Tibial artery (tissue), 4 donors: ENCODE measurements around the gene PDGFD.

ENCODE experiments used
- DNase-seq, 2 donors: peaks; one replicate each; pipeline ENCODE4 v3.0.0-alpha.2; 2019
- H3K27ac ChIP-seq, 2 donors: fragments of 200-600 bp; sonication (generic) in 1 of 2; 1 replicate in 1 of 2; 2 replicates in 1 of 2; pipeline ENCODE4 v1.5.1; 2018 to 2019; ENCODE audit warnings: mild to moderate bottlenecking in 1 of 2
- H3K27me3 ChIP-seq, 2 donors: fragments of 200-600 bp; sonication (generic) in 1 of 2; one replicate each; pipeline versions ENCODE4 v1.5.1 to v1.6.0; 2016 to 2019
- H3K36me3 ChIP-seq, 3 donors: fragments of 200-600 bp; sonication (generic) in 2 of 3; one replicate each; pipeline ENCODE4 v1.5.1; 2016 to 2019; ENCODE audit warnings: mild to moderate bottlenecking in 2 of 3
- H3K4me1 ChIP-seq, 4 donors: fragments of 200-600 bp; sonication (generic) in 2 of 4; 1 replicate in 3 of 4; 2 replicates in 1 of 4; pipeline ENCODE4 v1.5.1; 2016 to 2019
- H3K4me3 ChIP-seq, 2 donors: fragments of 200-600 bp; sonication (generic) in 1 of 2; 1 replicate in 1 of 2; 2 replicates in 1 of 2; pipeline ENCODE4 v1.5.1; 2018 to 2019; ENCODE audit warnings: mild to moderate bottlenecking in 2 of 2
- H3K9me3 ChIP-seq, 3 donors: fragments of 200-600 bp; sonication (generic) in 1 of 3; one replicate each; pipeline ENCODE4 v1.5.1; 2016 to 2019
- intact Hi-C: fragments of 100-400 bp; cut with DNase I; formaldehyde crosslinking; loops from one replicate; pipeline ENCODE4 v1.15.0; 2023; ENCODE audit warnings: low total_unique reads
- TF ChIP-seq, protein P1 (sequence below), 2 experiments: fragments of 200-600 bp in 1 of 2; fragments of 450-650 bp in 1 of 2; IDR thresholded peaks; one replicate each; pipeline ENCODE4 v1.5.1; 2017 to 2019; ENCODE audit warnings: antibody characterized with exemption in 2 of 2, mild to moderate bottlenecking in 1 of 2, moderate library complexity in 1 of 2

Gene PDGFD

DNA sequence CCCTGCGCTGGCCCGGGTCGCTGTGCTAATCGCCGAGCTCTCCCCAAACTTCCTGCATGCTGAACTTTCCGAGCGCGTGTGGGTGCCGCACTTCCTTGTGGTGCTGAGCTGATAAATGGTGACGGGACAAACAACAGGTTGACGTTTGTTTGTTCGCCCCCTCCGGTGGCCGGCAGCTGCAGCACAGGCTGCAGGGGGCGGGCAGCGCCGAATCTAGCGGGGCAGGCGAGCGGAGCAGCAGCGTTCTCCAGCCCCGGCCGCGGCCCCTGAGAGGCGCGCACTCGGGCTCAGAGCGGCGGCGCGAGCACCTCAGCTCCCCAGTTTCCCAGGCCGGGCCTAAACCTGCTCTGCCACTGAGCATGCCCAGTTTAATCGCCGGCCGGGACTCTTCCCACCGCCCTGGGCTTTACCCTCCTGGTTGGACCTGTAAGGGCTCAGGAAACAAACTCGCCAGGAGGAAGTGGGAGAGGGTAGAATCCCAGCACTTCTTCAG, at the start of gene PDGFD:
PDGFD (minus strand) TSS at position 120 of the 493 bp plus-strand sequence.
- intact Hi-C loops = no loop called here
- peak within 1 kb of the TSS; percentile 40 to 47 for H3K27ac ChIP-seq
- H3K4me1 ChIP-seq = peaks cover 0 to 11% (median 2%) of the 10 kb centered on the region in 4 donors
- DNase-seq = peak; percentile 66 to 71
- TF ChIP-seq, protein P1, sequence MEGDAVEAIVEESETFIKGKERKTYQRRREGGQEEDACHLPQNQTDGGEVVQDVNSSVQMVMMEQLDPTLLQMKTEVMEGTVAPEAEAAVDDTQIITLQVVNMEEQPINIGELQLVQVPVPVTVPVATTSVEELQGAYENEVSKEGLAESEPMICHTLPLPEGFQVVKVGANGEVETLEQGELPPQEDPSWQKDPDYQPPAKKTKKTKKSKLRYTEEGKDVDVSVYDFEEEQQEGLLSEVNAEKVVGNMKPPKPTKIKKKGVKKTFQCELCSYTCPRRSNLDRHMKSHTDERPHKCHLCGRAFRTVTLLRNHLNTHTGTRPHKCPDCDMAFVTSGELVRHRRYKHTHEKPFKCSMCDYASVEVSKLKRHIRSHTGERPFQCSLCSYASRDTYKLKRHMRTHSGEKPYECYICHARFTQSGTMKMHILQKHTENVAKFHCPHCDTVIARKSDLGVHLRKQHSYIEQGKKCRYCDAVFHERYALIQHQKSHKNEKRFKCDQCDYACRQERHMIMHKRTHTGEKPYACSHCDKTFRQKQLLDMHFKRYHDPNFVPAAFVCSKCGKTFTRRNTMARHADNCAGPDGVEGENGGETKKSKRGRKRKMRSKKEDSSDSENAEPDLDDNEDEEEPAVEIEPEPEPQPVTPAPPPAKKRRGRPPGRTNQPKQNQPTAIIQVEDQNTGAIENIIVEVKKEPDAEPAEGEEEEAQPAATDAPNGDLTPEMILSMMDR (IDR thresholded peaks at IDR 0.05) = peak; percentile 28 to 35
- H3K27me3 ChIP-seq = no peaks in the 10 kb centered on the region
- H3K9me3 ChIP-seq = no peaks in the 10 kb centered on the region
- H3K36me3 ChIP-seq = no peaks in the 10 kb centered on the region
- peak within 1 kb of the TSS; percentile 56 to 59 for H3K4me3 ChIP-seq

DNA sequence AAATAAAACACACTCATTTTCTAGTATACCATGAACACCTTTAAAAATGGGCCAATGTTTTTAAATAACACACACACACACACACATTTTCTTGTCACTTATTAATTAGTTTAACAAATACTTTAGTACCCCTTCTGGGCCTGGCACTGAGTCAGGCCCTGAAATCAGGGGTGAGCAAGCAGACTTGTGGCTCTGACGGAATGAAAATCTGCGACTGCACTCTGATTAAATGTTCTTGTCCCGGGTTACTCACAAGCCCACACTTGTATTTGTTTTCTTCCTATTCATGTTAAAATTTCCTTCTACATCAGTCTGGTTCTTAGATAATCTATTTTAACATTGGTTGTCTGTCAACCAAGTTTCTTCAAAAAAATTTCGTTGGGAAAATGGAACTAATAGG, 43.0 kb upstream of the PDGFD start:
- H3K36me3 ChIP-seq = no peaks in the 10 kb centered on the region
- no peak overlapping the region for H3K27ac ChIP-seq
- no peak for DNase-seq
- no peak overlapping the region for H3K4me3 ChIP-seq
- intact Hi-C loops = no loop called here
- no peaks in the 10 kb centered on the region for H3K4me1 ChIP-seq
- no peaks in the 10 kb centered on the region for H3K9me3 ChIP-seq
- TF ChIP-seq, protein P1 (IDR thresholded peaks at IDR 0.05) = no peak
- H3K27me3 ChIP-seq = no peaks in the 10 kb centered on the region

DNA sequence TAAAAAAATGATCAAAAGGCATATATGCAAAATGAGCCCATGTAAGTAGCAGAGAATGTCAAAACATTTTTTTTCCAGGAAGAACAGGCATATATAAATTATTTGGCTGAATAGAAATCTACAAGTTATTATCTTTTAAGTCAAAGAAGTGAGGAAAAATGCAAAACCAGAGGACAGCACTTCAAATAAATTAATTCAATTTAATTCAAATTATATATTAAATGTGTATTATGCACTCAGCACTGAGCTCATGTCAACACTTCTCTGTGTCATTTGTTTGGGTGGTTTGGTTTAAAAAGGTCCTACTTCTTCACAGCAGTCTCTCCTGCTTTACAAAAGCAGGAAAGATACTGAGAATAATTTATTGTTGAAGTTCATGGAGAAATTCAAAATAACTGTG, 41.9 kb upstream of the PDGFD start:
- Histone ChIP-seq H3K4me1 (no peaks in the 10 kb centered on the region), H3K9me3 (no peaks in the 10 kb centered on the region), H3K27ac (no peak overlapping the region), H3K4me3 (no peak overlapping the region), H3K27me3 (no peaks in the 10 kb centered on the region), H3K36me3 (no peaks in the 10 kb centered on the region)
- intact Hi-C loops = no loop called here
- DNase-seq = no peak
- TF ChIP-seq, protein P1 (IDR thresholded peaks at IDR 0.05) = no peak

DNA sequence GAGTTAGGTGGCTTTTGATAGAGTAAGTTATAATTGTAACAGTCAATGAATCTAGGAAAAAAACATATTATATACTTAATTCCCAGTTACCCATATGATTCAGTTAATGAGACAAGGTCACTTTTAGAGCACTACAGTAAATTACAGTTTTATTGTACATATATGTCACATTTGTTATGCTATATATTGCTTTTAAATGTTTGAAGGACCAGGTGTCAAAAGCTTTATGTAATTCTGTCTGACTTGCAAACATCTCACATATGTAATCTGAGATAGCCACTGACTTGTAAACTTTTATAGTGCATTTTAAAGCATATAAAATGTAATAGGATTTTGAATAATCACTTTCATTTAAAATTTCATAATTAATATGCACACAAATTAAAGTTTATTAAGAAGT, 36.7 kb upstream of the PDGFD start:
- Histone ChIP-seq H3K27me3 (no peaks in the 10 kb centered on the region), H3K4me1 (no peaks in the 10 kb centered on the region), H3K27ac (no peak overlapping the region), H3K4me3 (no peak overlapping the region), H3K36me3 (no peaks in the 10 kb centered on the region), H3K9me3 (no peaks in the 10 kb centered on the region)
- TF ChIP-seq, protein P1 (IDR thresholded peaks at IDR 0.05) = no peak
- intact Hi-C loops = no loop called here
- no peak for DNase-seq

DNA sequence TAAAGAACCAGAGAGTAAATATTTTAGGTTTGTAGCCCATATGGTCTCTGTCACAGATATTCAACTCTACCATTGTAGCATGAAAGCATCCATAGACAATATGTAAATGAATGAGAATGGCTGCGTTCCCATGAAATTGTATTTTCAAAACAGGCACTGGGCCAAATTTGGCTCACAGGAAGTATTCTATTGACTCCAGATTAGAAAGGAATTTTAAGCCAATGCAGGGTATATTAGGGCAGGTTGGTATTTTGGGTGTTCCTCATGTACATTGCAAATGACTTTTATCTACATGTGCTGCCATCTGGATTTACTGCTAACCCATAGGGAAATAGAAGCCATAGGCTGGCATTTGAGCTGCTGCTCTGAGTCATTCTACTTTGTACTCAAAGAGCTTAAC, 35.1 kb upstream of the PDGFD start:
- no peaks in the 10 kb centered on the region for H3K27me3 ChIP-seq
- DNase-seq = no peak
- intact Hi-C loops = no loop called here
- no peak overlapping the region for H3K4me3 ChIP-seq
- no peak overlapping the region for H3K27ac ChIP-seq
- H3K9me3 ChIP-seq = no peaks in the 10 kb centered on the region
- H3K36me3 ChIP-seq = no peaks in the 10 kb centered on the region
- TF ChIP-seq, protein P1 (IDR thresholded peaks at IDR 0.05) = no peak
- no peaks in the 10 kb centered on the region for H3K4me1 ChIP-seq

DNA sequence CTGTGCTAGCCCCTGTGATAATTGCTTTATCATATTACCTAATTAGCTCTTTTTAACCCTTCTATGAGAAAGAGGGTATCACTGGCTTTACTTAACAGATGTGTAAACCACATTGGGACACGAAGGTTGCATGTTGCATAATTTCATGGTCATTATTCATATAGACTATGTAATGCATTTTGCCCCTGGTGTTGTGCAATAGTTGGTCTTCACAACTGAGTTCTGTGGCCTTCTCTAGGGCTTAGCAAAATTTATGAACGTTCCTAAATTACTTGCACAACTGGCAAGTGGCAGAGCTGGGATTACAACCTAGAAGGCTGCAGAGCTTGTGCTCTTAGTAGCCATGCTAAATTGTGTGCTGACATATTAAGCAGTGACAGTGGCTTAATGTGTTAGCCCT, 34.6 kb upstream of the PDGFD start:
- TF ChIP-seq, protein P1 (IDR thresholded peaks at IDR 0.05) = no peak
- Histone ChIP-seq H3K4me3 (no peak overlapping the region), H3K36me3 (no peaks in the 10 kb centered on the region), H3K27me3 (no peaks in the 10 kb centered on the region), H3K4me1 (no peaks in the 10 kb centered on the region), H3K27ac (no peak overlapping the region), H3K9me3 (no peaks in the 10 kb centered on the region)
- intact Hi-C loops = no loop called here
- no peak for DNase-seq
